Measurements from ENCODE around the gene USP28. TPM values are rescaled to one million over a fixed set of nuclear protein-coding genes. Genes with fewer than 3 reads are reported as not detected.
A peak's percentile ranks its signal among the peaks of the same experiment; 100 is the strongest.
"Not testable (repeated sequence)": the region's sequence is repeated elsewhere in the genome, so short reads cannot be mapped to it uniquely, and the experiment has no call there.

Gene USP28
- total RNA-seq, 2 donors from 2014 or later = 72.7 to 81.6 TPM

- ATAC-seq (no peak), DNase-seq (no peak)
- intact Hi-C loops (cut with DNase I) = loop anchor here in 1 of 2 donors (10.0 kb wide), 1 partner anchor 383 kb away; no protein-coding TSS in a partner anchor
Measured at GRCh38 chr11:113881856-113882255, 6.5 kb upstream of the USP28 start.

DNA sequence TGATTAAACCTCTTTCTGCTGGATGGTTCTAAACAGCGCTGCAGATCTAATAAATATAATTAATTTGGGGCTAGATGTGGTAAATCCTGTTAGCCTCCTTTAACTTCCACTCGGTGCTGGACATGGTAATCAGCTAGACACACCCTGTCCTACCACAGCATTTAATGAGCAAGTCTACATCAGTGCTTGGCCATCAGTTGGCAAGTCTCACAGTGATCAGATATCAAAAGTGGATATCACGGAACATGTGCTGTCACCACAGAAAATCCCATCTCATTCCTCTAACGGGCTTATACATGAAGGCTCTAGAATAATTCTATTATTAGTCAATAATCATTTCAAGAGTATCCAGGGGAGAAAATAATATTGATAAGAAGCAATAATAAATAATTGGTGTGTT, 5.6 kb upstream of the USP28 start:
- intact Hi-C loops (cut with DNase I) = loop anchor here in 1 of 2 donors (10.0 kb wide), 1 partner anchor 384 kb away; no protein-coding TSS in a partner anchor
- ATAC-seq (no peak), DNase-seq (no peak)

DNA sequence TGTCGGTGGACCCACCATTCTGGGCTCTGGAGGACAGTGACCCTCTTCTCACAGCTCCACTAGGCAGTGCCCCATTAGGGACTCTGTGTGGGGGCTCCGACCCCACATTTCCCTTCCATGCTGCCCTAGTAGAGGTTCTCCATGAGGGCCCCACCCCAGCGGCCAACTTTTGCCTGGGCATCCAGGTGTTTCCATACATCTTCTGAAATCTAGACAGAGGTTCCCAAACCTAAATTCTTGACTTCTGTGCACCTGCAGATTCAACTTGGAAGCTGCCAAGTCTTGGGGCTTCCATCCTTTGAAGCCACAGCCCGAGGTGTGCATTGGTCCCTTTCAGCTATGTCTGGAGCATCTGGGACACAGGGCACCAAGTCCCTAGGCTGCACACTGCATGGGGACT, 4.1 kb upstream of the USP28 start:
- intact Hi-C loops (cut with DNase I); DNase-seq; ATAC-seq: not testable (repeated sequence)

DNA sequence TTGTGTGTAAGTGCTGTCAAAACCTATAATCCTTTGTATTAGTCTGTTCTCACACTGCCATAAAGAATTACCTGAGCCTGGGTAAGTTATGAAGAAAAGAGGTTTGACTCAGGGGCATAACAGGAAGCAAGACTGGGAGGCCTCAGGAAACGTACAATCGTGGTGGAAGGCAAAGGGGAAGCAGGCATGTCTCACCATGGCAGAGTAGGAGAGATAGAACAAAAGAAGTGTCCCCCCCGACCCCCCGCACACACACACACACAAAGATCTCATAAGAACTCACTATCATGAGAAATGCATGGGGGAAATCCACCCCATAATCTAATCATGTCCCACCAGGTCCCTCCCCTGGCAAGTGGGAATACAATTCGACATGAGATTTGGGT, 2.3 kb upstream of the USP28 start:
- no peak for ATAC-seq
- intact Hi-C loops (cut with DNase I) = no loop called here
- DNase-seq = no peak

- no peak for DNase-seq
- intact Hi-C loops (cut with DNase I) = no loop called here
- ATAC-seq = no peak
Measured at GRCh38 chr11:113876798-113877669, 1.7 kb upstream of the USP28 start.

GRCh38 chr11:113876074-113876797, 864 bp upstream of the USP28 start:
- no peak for DNase-seq
- ATAC-seq = no peak
- intact Hi-C loops (cut with DNase I) = no loop called here

GRCh38 chr11:113874581-113875233, 665 bp downstream of the USP28 start:
- ATAC-seq (peak in 1 of 2 donors; percentile 2), DNase-seq (no peak)
- intact Hi-C loops (cut with DNase I) = no loop called here

DNA sequence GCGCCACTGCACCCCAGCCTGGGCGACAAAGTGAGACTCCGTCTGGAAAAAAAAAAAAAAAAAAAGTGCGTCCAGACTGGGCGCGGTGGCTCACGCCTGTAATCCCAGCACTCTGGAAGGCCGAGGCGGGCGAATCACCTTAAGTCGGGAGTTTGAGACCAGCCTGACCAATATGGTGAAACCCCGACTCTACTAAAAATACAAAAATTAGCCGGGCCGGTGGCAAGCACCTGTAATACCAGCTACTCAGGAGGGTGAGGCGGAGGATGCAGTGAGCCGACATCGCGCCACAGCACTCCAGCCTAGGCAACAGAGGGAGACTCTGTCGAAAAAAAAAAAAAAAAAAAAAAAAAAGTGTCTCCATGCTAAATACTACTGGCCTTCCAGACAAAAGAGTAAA, 1.3 kb downstream of the USP28 start:
- intact Hi-C loops (cut with DNase I) = no loop called here
- no peak for DNase-seq
- ATAC-seq = no peak

DNA sequence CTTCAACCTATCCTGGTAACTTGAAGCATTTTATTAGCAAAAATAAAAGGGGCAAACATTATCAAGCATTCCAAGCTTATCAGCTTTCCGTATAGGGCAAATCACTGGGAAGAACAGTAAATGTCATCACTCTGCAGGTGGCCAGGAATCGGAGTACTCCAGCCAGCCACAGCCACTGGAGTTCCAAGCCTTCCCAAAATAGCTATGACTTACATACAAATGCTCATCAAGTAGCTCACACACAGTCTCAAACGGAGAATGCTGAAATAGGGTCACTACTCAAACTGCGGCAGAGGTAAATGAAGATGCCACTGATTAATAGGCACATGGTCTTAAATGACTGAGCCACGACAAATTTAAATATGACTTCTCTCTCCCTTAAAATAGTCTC, 2.1 kb downstream of the USP28 start:
- DNase-seq (peak; percentile 38), ATAC-seq (peak; percentile 48 to 60)
- intact Hi-C loops (cut with DNase I) = no loop called here

- ATAC-seq = no peak
- intact Hi-C loops (cut with DNase I) = no loop called here
- DNase-seq = no peak
Measured at GRCh38 chr11:113871336-113871735, 4.0 kb downstream of the USP28 start.

GRCh38 chr11:113867843-113868503, 7.4 kb downstream of the USP28 start:
- ATAC-seq (no peak), DNase-seq (no peak)
- intact Hi-C loops (cut with DNase I) = no loop called here

DNA sequence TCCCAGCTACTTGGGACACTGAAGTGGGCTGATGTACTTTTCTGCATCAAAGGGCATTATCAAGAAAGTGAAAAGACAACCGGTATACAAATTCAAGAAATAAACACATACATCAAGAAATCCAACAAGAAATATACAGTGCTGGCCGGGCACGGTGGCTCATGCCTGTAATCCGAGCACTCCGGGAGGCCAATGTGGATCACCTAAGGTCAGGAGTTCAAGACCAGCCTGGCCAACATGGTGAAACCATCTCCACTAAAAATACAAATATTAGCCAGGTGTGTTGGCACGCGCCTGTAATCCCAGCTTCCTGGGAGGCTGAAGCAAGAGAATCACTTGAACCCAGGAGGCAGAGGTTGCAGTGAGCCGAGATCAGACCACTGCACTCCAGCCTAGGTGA, 9.5 kb downstream of the USP28 start:
- no peak for ATAC-seq
- intact Hi-C loops (cut with DNase I) = no loop called here

GRCh38 chr11:113864410-113864809, 11.0 kb downstream of the USP28 start:
- ATAC-seq = no peak
- DNase-seq = no peak
- intact Hi-C loops (cut with DNase I) = no loop called here

More for the DNA sequence above, 9.5 kb downstream of the USP28 start:
- no peak for DNase-seq

- ATAC-seq (no peak), DNase-seq (no peak)
- intact Hi-C loops (cut with DNase I) = no loop called here
Measured at GRCh38 chr11:113862435-113862834, 12.9 kb downstream of the USP28 start.

DNA sequence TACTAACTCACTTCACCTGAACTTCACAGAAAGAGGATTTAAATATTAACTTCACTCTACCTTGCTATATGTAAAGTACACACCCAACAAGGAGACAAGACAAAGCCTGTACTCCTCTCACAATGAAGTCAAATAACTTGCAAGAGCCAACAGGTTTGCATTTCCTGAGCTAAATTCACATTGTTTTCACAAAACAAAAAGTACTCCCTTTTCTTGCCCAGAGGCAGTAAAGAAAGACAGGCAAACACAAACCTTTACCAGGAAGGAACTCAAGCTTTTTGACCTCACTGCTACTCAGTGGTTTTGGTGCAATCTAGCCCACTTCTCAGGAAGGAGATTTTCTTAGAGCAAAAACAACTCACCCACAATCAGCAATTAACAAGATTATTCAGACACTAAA, 15.7 kb downstream of the USP28 start:
- ATAC-seq = no peak
- intact Hi-C loops (cut with DNase I) = no loop called here
- DNase-seq = no peak

GRCh38 chr11:113856966-113857759, 18.2 kb downstream of the USP28 start:
- intact Hi-C loops (cut with DNase I) = no loop called here
- no peak for DNase-seq
- ATAC-seq = no peak

- intact Hi-C loops (cut with DNase I) = no loop called here
Measured at GRCh38 chr11:113855803-113856202, 19.6 kb downstream of the USP28 start.

DNA sequence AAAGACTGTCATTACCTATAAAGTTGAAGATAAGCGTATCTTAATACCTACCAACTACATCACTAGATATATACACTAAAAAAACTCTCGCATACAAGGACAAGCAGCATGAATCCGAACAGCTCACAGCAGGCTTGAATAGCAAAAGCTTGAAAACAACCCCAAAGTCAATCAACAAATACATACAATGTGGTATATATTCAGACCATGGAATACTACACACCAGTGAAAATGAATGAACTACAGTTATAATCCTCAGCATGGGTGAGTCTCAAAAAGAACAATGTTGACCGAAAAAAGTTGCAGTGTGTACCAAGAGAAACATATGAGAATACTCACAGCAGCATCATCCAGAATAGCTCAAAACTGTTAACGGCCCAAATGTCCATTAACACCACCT, 25.2 kb downstream of the USP28 start:
- intact Hi-C loops (cut with DNase I) = no loop called here
- ATAC-seq = no peak
- no peak for DNase-seq

More at GRCh38 chr11:113855803-113856202, 19.6 kb downstream of the USP28 start:
- DNase-seq = no peak
- ATAC-seq = no peak

DNA sequence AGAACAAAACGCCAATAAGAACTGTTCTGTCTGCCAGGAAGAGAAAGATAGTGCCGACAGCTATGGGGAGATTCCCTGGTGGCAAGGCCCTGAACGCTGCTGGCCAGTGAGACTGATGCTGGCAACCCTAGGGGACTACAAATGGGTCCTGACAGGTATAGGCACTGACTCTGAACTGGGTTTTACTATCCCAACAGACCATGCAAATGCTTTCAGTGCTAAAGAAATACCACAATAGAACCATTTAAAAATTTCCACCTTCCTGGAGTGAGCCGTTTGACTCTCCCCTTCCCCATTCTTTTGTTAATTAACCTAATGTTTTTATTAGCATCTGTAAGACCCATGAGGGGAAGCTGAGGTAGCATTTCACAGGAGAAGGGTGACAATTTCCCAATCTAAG, 25.7 kb downstream of the USP28 start:
- DNase-seq (no peak), ATAC-seq (no peak)
- intact Hi-C loops (cut with DNase I) = no loop called here
